Left ventricle myocardium inferior (tissue), 1 donor: ENCODE results near the gene ENAH. TPM values are rescaled to one million over a fixed set of nuclear protein-coding genes. Genes with fewer than 3 reads are reported as not detected.

Experiments used
- DNase-seq: peaks from one replicate; pipeline ENCODE4 v3.0.0-alpha.2; 2020
- H3K27ac ChIP-seq: fragments of 200-600 bp; replicated peaks from 2 replicates; pipeline ENCODE4 v1.8.0; 2021
- H3K27me3 ChIP-seq: fragments of 200-600 bp; 2 replicates; pipeline ENCODE4 v1.8.0; 2021; ENCODE audit warnings: low read depth
- H3K36me3 ChIP-seq: fragments of 200-600 bp; 2 replicates; pipeline ENCODE4 v1.8.0; 2021
- H3K4me1 ChIP-seq: fragments of 200-600 bp; 2 replicates; pipeline ENCODE4 v1.8.0; 2021
- H3K4me3 ChIP-seq: fragments of 200-600 bp; 2 replicates; pipeline ENCODE4 v1.8.0; 2021; ENCODE audit warnings: mild to moderate bottlenecking, moderate library complexity
- H3K9me3 ChIP-seq: fragments of 200-600 bp; replicated peaks from 2 replicates; pipeline ENCODE4 v1.8.0; 2021
- CTCF ChIP-seq: fragments of 200-600 bp; IDR thresholded peaks from 2 replicates; pipeline ENCODE4 v1.8.0; 2021; ENCODE audit warnings: antibody characterized with exemption, mild to moderate bottlenecking, borderline replicate concordance
- intact Hi-C: fragments of 100-400 bp; cut with micrococcal nuclease; formaldehyde crosslinking; loops from one replicate; pipeline ENCODE4 v1.11.0; 2022
- total RNA-seq: library from RNA; stranded (reverse); fragmentation: NEBNext Ultra II Directional; extraction: Animal tissue kit (Norgen Biotek cat#: 25700); gene quantifications from one replicate; pipeline ENCODE4 v1.2.1, GENCODE V29; 2021
- donor health status: DM: no; HTN: yes; CAD: no; lungs with severe emphysema.

The ENAH gene
- total RNA-seq, 1 donor from 2014 or later: 78.6 TPM

DNA sequence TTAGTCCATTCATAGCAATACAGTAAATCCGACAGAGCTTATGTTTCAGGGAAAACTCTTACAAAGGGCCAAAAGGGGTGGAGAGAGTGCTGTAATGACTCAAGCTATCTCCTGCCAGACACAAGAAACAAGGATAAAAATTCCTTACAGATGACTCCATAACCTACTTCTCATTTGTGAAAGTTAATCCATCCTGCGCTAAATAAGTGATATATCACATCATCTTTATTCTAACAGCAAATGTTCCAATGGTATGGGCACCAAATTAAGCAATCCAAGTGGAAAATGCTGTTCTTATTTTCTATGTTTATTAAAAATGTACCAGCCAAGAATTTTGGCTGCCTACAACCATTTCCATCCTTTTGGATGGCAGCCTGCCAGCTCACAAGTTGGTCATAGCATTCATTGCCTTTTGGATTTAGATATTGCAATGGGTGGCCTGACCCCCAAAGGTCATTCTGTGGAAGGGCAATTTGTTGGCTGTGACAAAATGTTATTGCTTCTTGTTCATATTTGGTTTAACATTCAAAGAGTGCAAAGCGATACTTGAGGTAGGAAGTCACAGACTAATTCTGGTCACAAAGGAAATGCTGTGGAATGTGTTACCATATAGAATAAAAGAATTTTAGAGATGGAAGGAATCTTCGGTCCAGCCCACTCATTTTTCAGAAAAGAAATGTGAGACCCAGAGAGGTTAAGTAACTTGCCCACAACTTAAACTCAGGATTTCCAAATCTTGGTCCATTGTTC is 2.8 kb upstream of the ENAH start:
- no peaks in the 10 kb centered on the region for H3K36me3 ChIP-seq
- peak; percentile 29 for DNase-seq
- H3K4me3 ChIP-seq: no peak overlapping the region
- no peak for TF ChIP-seq CTCF
- intact Hi-C loops: loop anchor here (10.0 kb wide), 1 partner anchor 119 kb away; the partner anchor contains the start of gene SRP9
- H3K9me3 ChIP-seq: no peaks in the 10 kb centered on the region
- H3K4me1 ChIP-seq: peaks cover 45% of the 10 kb centered on the region
- peak overlapping the region; percentile 99 for H3K27ac ChIP-seq
- no peaks in the 10 kb centered on the region for H3K27me3 ChIP-seq

GRCh38 chr1:225654688-225655508 is 2.0 kb upstream of the ENAH start:
- Histone ChIP-seq H3K36me3 (no peaks in the 10 kb centered on the region), H3K4me3 (no peak overlapping the region), H3K27ac (peak overlapping the region; percentile 99), H3K27me3 (no peaks in the 10 kb centered on the region), H3K4me1 (peaks cover 45% of the 10 kb centered on the region), H3K9me3 (no peaks in the 10 kb centered on the region)
- no peak for TF ChIP-seq CTCF
- intact Hi-C loops: loop anchor here (10.0 kb wide), 1 partner anchor 120 kb away; the partner anchor contains the start of gene SRP9
- no peak for DNase-seq

- intact Hi-C loops: loop anchor here (10.0 kb wide), 1 partner anchor 121 kb away; the partner anchor contains the start of gene SRP9
- Histone ChIP-seq H3K4me1 (peaks cover 50% of the 10 kb centered on the region), H3K9me3 (no peaks in the 10 kb centered on the region), H3K27ac (peak overlapping the region; percentile 99), H3K4me3 (peak overlapping the region; percentile 91), H3K27me3 (no peaks in the 10 kb centered on the region), H3K36me3 (no peaks in the 10 kb centered on the region)
- no peak for TF ChIP-seq CTCF
- DNase-seq: no peak
Measured at GRCh38 chr1:225654277-225654597, 1.3 kb upstream of the ENAH start.

DNA sequence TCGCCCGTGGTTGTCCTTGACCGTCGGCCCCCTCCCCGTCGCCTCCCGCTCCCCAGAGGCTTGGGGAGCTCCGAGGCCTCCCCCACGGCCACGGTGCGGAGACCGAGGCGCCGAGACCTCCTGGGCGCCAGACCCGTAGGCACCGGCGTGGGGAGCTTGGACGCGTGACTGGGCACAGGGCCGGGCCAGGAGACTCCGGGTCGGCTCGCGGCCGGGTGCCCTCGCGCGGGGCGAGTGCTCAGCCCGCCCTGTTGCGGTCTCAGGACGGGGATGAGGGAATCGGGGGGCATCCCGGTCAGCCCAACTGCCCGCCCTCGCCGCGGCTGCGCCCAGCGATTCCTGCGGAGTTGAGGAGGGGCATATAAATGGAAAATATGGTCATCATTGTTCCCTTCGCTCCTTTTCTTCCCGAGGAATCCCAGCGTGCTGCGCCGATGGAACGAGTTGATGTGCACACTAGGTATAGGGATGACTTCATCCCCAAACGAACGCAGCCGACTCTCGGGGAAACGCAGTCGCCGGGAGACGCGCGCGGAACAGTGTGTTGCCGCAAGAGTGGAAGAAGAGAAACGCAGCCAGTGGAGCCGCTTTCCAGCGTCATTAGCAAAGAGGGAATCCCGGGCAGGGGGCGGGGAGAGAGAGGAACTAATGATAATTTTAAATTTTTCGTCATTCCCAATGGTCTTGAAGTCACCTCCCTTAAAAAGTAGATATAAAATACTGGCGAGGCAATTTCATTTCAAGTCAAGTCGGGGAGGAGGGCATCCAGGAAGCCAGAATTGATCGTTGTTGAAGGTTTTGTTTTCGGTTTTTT is 747 bp upstream of the ENAH start:
- H3K4me1 ChIP-seq: peaks cover 56% of the 10 kb centered on the region
- no peaks in the 10 kb centered on the region for H3K27me3 ChIP-seq
- intact Hi-C loops: loop anchor here (10.0 kb wide), 1 partner anchor 121 kb away; the partner anchor contains the start of gene SRP9
- H3K36me3 ChIP-seq: no peaks in the 10 kb centered on the region
- H3K9me3 ChIP-seq: no peaks in the 10 kb centered on the region
- TF ChIP-seq CTCF: no peak
- peak; percentile 66 for DNase-seq
- peak overlapping the region; percentile 91 for H3K4me3 ChIP-seq
- H3K27ac ChIP-seq: peak overlapping the region; percentile 99
